Measurements from ENCODE around the gene BDH1.

- TF ChIP-seq CTCF (conservative IDR thresholded peaks at IDR 0.05; ENCODE audit: low read depth, low read length) (no peak), EZH2 (IDR thresholded peaks at IDR 0.05; ENCODE audit: borderline replicate concordance, low read depth, low read length, poor library complexity, severe bottlenecking) (no peak)
Measured at GRCh38 chr3:197486861-197487260, 68.9 kb downstream of the BDH1 start.

All from A673 (cell line).